ENCODE data around the gene GABRG1.

DNA sequence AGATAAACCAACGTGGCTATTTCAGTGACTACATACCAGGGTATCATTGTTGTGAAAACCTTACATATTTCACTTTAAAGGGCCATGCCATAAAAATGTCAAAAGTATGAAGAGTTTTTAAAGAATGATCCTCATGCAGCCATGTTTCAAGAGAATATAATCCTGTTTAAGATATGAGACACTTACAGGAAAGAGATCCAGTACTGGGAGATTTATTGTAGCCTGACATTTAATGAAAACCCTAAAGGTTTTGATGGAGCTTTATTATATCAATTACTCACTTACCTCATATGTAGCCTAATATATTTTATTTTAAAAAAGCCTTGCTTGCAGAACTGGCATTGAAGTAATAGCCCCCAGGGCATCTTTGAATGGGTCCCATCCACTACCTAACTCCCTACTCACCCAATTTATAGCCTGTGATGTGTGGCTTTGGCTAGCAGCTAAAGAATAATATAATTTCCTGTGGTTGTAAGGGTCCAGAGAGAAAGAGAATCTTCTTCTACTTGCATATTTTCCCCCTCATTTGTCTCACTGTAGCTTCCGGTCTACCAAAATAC lies 7.7 kb upstream of the GABRG1 start:
- TF ChIP-seq, protein P1, sequence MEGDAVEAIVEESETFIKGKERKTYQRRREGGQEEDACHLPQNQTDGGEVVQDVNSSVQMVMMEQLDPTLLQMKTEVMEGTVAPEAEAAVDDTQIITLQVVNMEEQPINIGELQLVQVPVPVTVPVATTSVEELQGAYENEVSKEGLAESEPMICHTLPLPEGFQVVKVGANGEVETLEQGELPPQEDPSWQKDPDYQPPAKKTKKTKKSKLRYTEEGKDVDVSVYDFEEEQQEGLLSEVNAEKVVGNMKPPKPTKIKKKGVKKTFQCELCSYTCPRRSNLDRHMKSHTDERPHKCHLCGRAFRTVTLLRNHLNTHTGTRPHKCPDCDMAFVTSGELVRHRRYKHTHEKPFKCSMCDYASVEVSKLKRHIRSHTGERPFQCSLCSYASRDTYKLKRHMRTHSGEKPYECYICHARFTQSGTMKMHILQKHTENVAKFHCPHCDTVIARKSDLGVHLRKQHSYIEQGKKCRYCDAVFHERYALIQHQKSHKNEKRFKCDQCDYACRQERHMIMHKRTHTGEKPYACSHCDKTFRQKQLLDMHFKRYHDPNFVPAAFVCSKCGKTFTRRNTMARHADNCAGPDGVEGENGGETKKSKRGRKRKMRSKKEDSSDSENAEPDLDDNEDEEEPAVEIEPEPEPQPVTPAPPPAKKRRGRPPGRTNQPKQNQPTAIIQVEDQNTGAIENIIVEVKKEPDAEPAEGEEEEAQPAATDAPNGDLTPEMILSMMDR (IDR thresholded peaks at IDR 0.05), result no peak
- no peak for TF ChIP-seq POLR2A (IDR thresholded peaks at IDR 0.05)
